Measurements from ENCODE around the gene SPRED1.

Gene SPRED1

DNA sequence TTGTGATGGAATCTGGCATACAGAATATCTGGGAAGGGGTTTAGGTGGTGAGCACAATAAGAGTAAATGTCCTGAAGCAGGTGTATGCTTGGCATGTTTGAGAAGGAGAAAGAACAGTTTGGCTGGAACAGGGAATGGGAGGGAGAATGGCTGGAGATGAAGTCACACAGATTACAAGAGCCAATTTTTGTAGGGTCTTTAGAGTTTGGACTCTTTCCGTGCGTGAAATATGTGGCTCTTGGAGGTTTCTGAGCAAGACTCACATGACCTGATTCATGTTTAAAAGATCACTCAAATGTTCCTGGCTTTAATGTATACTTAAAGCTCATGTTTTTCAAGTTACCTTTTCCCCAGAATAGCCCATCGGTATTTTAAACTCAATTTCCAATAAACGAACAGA is 32.8 kb downstream of the SPRED1 start:
- no peak for DNase-seq

DNA sequence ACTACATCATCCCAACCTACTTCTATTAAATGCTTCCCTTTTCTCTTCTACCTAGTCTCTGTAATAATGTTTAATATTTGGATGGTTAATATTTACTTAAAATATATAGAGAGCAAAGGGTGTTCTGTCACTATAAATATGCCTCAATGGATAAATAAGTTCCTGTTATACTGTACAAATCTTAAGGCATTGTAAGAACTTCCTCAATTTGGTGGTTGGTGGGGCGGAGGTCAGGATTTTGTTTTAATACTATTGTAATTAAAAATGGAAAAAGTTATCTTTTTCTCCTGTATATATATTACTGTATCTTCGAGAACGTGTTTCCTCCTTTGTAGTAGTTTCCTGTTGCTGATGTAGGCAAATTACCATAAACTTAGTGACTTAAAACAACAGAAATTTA is 41.5 kb downstream of the SPRED1 start:
- DNase-seq, result no peak

DNA sequence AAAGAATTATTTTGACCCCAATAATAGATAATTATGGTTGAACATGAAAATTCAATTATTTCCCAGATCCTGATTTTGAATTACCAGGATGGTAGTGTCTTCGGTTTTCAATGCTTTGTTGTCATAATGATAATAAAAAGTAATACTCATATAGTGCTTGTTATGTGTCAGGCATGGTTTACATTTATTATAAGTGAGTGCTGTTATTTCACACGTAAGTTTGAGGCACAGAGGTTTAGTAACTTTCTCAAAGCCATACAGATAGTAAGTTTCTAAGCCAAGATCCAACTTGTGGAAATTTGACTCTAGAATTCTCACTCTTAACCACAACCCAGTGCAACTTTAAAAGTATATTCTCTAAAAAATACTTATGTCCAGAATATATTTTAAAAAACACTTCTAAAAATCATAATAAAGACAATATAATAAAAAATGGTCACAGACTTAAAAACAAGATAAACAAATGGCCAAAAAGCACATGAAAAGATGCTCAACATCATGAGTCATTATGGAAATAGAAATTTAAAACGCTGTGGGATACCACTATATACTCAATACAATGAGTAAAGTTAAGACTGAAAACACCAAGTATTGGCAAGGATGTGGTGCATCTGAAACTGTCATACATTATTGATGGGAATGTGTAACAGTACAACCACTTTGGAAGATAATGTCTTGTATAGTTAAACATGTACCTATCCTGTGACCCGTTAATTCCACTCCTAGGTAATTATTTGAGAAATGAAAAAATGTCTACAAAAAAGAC is 45.2 kb downstream of the SPRED1 start:
- DNase-seq, result no peak

DNA sequence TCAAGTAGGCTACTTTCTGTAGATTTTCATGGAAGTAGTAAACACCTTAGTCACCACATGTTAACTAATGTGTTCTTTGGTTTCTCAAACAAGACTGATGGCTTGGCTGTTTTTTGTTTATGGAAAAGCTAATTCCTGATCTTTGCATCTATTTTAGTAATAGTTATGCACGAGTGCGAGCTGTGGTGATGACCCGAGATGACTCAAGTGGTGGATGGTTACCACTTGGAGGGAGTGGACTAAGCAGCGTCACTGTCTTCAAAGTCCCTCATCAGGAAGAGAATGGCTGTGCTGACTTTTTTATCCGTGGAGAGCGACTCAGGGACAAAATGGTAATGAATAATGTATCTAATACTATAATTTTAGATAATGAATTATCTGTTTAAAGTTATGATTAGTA is 46.6 kb downstream of the SPRED1 start:
- DNase-seq, result no peak

DNA sequence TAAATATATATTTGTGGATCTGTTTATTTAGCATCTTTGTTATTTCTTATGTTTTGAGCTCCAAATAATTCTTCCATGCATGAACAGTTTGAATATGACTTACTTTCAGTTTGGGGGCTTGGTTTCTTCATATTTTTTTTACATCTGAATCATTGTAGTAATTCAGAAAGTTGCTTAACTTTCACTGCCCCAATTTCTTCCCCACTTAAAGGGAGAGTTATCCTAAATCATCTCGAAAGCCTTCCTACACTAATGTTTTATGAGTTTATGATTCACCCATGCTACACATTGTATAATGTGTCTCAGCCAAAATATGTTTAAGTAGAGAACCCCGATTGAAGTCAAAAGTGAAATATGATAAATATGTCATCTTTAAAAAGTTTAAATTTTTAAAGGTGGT is 47.8 kb downstream of the SPRED1 start:
- no peak for DNase-seq

DNA sequence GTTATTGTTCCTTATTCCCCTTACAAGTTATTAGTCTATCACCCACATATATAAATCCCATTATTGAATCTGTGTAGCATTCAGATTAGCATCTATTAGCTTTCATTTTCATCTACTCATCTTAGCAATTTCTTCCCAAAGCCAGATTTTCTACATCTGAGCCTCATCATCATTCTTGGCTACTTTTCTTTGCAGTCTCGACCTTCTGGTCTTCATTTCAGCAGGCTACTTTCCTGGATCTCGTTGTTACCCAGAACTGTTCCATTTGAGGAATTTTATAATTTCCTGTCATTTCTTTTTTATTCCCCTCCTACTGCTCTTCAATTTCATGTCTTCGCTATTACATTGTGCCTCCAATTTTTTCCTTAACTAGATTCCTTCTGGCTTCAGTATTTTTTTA is 51.8 kb downstream of the SPRED1 start:
- DNase-seq, result no peak

DNA sequence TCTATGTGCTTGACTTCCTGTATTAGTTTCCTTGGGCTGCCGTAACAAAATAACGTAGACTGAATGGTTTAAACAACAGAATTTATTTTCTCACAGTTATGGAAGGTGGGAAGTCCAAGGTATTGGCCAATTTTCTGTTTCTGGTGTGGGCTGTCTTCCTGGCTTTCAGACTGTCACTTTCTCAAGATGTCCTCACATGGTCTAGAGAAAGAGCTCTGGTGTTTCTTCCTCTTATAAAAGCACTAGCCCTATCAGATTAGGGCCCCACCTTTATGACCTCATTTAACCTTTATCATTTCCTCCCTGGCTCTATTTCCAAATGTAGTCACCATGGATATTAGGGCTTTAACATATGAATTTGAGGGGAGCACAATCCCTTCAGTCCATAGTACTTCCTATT is 54.6 kb downstream of the SPRED1 start:
- no peak for DNase-seq

DNA sequence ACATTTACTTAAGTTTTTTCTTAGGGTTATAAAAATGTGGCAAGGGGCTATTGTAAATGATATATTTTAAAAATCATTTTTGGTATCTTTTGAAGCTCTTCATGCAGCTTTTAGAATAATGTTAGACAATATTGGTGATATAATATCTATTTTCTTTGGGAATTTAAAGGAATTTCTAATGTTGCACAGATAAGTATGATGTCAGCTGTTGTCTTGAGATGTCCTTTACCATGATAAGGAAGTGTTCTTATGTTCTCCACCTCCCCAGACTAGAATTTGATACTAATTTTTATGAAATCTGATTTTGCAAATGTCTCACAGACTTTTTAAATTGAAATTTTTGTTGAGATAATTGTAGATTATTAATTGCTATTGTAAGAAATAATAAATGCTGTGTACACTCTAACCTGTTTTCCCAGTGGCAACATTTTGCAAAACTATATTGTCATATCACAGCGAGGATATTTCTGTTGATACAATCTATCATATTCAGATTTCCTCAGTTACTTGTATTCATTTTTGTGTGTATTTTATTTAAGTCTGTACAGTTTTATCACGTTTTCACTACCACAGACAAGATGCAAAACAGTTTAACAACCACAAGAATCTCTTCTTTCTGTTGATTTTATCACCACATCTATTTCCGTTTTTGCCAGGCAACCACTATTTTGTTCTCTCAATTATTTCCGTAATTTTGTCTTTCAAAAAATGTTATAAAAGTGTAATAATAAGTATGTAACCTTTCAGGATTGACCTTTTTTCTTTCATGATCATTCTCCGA is 55.4 kb downstream of the SPRED1 start:
- no peak for DNase-seq

DNA sequence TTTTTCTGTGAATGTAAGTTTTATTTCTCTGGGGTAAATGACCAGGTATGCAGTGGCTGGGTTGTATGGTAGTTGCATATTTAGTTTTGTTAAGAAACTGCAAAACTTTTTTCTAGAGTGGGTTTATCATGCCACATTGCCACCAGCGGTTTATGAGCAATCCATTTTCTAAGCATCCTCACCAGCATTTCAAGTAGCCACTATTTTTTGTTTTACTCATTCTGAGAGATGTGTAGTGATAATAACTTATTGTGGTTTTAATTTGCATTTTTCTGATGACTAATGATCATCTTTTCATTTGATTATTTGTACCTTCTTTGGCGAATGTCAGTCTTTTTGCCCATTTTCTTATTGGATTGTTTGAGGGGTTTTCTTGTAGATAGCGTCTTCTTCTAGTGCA is 56.2 kb downstream of the SPRED1 start:
- DNase-seq, result no peak

DNA sequence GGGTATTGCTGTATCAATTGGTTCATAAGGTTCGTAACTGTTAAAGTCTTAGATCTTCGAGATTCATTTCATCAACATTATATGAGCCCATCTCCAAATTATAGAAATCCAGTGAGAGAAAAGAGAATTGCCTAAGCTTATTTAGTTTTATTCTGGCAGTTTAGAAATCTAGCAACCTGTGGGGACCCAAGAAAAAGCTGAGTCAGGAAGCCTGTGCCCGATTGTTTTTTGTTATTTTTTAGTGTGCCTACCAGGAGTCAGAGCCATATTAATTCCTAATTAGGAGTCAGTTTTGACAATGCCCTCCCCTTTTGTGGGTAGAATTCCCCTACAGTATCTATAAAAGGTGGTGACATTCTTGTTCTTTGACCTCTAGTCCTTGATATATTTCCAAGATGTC is 59.6 kb downstream of the SPRED1 start:
- no peak for DNase-seq

DNA sequence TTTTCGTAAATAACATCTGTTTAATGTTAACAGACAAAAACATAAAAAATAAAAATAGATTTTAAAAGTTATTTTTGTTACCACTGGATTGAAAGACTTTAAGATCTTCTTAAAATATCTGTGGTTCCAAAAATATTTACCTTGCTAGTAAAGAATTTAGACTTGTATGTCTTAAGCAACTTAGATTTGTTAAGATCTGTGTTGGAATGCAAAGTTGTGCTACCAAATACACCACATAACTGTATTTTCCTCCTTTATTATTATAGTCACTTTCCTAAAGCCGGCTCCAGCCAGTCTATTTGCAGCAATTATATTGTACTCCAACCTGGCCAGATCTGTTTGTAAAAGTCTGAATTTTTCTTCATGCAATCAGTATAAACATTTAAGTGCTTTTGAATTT is 63.7 kb downstream of the SPRED1 start:
- DNase-seq, result no peak

DNA sequence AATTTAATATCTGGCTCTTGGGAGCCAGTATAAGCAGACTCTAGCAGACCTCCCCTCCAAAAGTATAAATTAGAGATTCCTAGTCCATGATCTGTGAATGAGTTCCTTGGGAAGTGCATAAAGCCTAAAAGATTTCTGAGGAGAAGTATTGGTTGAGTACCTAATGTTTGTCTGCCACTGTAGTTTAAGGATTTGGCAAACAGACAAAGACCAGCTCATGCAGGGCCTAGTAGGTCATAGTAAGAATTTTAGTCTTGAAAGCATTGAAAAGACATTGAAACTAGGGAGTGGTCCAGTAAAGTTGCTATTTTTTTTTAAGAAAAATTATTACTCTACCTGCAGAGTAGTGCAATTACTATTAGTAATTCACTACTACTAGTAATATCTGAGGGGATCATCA is 67.5 kb downstream of the SPRED1 start:
- DNase-seq, result no peak

DNA sequence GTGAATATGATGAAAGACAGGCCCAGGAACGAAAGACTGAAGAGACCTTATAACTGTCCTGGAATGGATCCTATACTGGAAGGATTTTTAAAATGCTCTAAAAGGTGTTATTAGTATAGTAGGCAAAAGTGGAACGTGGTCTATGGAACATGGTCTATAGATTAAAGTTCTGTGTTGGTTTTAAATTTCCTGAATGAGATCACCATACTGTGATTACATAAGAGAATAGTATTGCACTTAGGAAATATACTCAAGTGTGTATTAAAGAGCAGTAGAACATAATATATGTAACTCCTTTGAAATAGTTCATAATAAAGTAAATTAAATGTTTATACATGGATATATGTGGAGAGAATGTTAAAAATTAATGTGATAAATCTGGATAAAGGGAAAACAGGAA is 68.2 kb downstream of the SPRED1 start:
- no peak for DNase-seq

DNA sequence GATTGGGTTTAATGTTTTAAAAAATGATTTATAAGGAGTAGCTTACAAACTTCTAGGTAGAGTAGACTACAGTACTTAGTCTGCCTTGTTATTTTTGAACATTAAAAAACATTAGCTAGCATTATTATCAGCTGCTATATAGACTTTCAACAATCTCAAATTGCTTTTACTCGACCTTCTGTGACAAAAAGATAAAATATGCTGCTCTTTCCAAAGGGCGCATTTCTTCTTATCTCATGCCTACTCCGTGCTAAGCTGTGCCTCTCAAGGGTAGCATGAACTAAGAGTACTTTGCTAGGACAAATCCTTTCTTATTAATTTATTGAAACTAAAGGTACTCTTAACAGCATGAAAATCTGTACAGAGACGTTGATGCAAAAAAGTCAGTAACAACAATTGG is 71.3 kb downstream of the SPRED1 start:
- DNase-seq, result no peak

DNA sequence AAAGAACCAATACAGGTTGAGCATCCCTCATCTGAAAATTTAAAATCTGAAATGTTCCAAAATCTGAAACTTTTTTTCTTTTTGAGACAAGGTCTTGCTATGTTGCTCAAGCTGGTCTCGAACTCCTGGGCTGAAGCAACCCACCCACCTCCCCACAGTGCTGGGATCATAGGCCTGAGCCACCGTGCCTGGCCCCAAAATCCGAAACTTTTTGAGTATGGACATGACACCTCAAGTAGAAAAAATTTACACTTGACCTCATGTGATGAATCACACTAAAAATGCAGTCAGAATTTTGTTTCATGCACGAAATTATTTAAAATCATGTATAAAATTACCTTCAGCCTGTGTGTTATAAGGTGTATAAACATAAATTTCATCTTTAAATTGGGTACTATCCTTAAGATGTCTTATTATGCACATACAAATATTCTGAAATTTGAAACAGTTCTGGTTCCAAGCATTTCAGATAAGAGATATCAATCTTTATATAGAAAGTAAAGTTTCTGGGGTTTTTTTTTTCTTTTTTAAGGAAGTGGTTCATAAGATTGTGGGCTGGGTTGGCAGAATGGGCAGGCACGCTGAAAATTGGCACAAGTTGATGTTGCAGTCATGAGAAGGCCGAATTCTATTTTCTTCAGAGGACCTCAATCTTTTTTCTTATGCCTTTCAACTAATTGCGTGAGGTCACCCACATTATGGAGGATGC is 72.5 kb downstream of the SPRED1 start:
- no peak for DNase-seq

DNA sequence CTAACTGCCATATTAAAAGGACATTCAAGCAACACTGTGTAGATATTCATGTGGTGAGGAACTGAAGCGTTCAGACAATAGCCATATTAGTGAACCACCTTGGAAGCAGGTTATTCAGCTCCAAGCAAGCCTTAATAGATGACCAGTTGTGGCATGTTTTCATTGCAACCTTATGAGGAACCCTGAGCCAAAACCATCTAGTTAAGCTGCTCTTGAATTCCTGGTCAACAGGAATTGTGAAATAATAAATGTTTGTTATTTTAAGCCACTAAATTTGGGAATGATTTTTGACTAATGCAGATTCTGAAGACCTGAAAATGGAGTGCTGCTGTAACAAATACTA is 73.0 kb downstream of the SPRED1 start:
- no peak for DNase-seq

DNA sequence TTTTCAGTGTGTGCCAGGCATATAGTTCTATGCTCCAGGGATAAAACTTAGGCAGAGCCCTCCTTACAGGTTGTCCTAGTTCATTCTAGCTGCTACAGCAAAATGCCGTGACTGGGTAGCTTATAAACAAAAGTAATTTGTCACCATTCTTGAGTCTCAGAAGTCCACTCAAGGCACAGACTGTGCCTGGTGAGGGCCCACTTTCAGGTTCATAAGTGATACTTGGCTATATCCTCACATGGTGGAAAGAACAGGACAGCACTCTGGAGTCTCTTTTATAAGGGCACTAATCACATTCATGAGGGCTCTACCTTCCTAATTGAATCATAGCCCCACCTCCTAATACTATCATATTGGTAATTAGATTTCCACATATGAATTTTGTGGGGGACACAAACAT is 80.1 kb downstream of the SPRED1 start:
- DNase-seq, result no peak

DNA sequence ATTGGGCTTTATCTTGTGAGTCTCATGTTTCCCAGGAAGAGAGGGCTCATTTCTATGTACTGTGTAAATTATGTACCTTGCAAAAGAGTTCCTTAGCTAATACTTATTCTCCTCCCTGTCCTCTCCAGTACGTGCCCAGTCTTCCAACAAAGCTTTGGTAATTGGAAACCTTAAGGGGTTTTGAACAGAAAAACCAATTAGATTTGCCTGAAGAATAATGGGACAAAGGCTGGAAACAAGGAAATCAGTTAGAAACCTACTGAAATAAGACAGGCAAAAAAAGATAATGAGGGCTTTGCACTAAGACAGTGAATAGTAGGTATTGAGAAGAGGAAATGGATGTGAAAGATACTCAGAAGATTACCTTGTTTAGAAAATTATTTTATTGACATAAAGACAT is 82.5 kb downstream of the SPRED1 start:
- DNase-seq, result peak; percentile 32

DNA sequence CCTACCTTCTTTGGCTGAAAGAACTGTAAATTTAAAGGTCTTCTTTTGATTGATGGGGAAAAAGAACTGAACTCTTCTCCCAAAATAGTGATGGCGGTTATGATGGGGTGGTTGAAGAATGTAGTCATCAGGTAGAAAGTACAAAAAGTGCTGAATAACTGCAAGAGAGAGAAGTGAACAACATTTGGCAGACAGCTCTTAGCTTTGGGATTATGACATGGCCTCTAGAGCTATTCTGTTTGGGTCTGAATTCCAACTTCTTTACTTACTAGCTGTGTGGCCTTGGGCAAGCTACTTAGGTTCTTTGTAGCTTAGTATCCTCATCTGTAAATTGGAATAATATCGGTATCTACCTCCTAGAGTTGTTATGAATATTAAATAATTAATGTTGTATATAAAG is 91.7 kb downstream of the SPRED1 start:
- DNase-seq, result no peak

DNA sequence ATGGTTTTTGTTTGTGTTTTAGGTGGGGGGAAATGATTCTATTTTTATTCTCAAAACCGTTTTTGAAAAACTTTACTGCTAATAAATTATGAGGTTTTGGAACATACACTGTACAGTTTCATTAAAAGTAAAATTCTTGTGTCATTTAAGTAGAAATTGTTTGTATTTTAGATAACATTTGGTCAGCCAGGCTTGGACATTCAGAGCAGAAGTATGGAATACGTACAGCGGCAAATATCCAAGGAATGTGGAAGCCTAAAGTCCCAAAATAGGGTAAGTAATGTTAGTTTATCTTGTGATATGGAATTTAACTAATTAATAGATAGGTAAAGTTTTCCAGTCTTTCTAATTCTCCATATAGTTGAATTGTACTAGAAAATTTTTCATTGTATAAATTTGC is 96.6 kb downstream of the SPRED1 start:
- DNase-seq, result no peak

DNA sequence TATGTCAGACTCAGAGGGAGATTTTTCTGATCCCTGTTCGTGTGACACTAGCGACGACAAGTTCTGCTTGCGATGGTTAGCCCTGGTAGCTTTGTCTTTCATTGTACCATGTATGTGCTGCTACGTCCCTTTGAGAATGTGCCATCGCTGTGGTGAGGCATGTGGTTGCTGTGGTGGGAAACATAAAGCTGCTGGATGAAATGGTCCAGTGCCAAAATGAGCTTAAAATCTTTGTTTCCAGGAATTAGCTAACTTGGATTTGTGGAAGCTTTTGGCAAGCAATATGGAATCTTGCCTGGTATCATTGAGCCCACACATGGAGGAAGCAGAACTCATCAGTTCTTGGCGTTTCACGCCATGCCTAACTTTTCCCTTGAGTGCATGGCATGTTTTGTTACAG is 98.8 kb downstream of the SPRED1 start:
- DNase-seq, result no peak

DNA sequence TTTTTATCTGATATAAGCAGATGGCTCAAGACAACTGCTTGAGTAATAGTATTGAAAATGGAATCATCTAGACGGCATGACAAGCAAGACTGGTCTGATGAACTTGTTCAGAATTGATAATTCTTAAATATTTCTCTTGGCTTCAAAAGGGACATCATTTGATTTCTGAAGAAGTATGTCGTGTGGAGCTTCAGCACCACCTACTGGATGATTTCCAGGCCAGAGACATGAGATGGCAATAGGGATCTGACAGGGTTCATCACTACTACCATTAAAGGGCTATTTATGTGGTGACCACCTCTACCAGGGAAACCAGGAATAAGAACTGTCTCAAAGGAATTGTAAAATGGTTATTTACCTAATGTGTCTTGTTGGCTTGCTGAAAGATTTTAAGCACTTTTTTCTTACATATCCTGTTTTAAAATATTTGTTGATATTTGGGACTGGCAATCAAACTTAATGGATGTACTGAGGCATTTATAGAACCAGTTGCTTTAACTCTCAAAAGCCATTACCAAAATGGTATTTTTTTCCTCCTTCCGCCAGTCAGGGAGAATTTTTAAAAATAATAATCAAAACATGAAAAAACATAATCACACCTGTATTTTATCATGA is 101.8 kb downstream of the SPRED1 start:
- DNase-seq, result peak; percentile 60

DNA sequence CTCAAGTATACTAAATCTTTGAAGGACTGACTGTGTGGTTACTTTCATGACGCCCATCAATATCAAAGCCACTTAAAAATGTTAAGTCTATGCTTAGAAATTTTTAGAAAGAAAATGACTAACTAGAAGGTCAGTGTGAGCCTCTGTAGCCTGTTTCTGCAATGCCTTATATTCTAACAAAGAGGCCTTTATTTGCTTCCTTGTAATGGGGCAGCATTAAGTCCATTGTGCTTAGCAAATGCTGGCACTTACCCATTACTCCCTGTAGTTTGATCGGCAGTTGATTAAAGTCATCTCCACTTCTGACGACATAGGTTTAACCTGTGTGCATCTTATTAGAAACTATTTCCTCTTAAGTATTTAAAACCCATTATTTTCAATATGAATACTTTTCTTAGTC is 109.7 kb downstream of the SPRED1 start:
- DNase-seq, result no peak

DNA sequence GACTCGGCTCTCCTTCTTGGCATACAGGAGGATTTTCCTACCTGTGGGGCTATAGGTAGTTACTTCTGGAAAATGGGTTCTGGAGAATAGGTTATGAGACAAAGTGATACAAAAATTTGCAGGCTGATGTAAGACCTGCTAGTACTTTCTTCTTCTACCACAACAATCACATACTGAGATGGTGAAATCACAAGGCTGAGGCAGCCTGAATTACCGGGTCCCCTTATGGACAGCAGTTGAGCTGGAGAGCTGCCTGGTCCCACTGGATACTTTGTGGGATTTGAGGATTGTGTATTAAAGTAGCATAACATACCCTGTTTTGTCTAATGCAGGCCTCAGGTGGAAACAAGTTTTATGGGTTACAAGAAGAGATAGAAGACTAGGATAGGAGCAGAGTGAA is 114.8 kb downstream of the SPRED1 start:
- DNase-seq, result no peak

Measured in retina (tissue), 1 donor.